ENCODE measurements around the gene C1QTNF6.

DNA sequence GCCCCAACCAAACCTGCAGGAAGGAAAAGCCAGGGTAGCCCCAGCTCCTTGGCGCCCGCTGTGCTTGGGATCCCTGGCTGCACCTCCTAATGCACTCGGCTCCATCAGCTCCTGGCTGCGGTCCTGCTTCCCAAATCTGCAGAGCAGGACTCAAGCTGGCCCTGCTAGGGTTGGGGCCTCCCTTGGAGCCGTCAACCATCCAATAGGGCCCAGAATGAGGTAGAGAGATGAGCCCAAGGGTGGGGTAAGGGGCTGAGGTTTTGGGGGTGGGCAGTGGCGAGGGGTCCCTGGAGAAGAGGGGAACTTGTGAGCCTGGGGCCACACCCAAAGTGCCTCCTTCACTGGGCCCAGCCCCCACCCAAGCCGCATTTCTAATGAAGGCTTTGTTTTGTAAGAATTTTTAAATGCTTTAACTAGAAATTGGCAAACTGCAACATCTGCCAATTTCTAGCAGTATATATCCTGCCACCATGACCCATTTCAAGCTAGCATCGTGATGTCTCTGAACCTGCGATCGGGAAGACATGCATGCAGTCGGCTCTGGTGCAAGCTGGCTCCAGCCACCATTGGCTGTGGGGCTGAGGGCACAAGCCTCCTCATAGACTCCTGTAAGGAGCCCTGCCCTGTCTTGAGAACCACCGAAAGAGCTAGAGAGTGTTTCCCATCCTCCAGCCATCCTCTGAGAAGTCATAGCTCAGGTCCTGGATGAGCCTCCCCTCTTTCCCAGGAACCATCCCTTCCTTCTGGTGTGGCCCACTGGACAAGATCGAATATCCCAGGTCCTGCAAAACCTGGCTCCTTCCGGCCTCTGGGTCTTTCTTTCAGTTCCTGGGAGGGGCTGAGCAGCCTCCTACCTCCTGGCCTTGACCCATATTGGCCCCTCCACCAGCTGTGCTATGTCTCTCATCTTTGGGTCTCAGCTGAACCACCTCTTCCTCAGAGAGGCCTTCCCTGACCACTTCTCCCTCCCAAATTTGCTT lies 15.5 kb downstream of the C1QTNF6 start:
- TF ChIP-seq, protein P1, sequence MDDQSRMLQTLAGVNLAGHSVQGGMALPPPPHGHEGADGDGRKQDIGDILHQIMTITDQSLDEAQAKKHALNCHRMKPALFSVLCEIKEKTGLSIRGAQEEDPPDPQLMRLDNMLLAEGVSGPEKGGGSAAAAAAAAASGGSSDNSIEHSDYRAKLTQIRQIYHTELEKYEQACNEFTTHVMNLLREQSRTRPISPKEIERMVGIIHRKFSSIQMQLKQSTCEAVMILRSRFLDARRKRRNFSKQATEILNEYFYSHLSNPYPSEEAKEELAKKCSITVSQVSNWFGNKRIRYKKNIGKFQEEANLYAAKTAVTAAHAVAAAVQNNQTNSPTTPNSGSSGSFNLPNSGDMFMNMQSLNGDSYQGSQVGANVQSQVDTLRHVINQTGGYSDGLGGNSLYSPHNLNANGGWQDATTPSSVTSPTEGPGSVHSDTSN (IDR thresholded peaks at IDR 0.05): no peak
- TF ChIP-seq TCF12 (IDR thresholded peaks at IDR 0.05) (no peak), POLR2AphosphoS5 (IDR thresholded peaks at IDR 0.05; ENCODE audit: low read depth, low read length) (no peak)
